ENCODE measurements around the gene SLC45A2. TPM values are rescaled to one million over a fixed set of nuclear protein-coding genes. Genes with fewer than 3 reads are reported as not detected.
"Not testable (repeated sequence)": the region's sequence is repeated elsewhere in the genome, so short reads cannot be mapped to it uniquely, and the experiment has no call there.

Gene SLC45A2
- total RNA-seq, 1 donor from 2014 or later: not detected

DNA sequence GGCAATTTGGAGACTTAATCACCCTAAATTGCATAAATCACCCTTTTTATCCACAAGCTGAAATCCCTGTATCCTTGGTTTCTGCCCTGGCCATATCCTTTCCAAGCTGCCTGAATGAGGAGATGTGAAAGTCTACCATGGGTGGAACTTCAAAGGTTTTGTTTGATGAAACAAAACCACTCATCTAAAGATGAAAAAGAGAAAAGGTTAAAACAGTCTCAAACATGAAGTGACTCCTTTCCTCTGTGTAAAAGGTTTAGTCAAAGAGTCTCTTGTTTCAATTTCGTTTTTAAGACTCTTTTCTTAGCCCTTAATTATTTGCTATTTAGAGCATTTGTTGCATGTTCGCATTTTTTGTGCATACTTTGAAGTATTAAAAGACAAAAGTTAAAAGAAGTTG is 11.2 kb downstream of the SLC45A2 start:
- intact Hi-C loops (cut with micrococcal nuclease): loop anchor here (1.0 kb wide), 1 partner anchor 35 kb away; the partner anchor contains the start of gene AMACR

- intact Hi-C loops (cut with micrococcal nuclease): loop anchor here (1.0 to 2.0 kb wide), 4 partner anchors 35 to 534 kb away; partner anchors contain the start of gene TARS1
Observed at GRCh38 chr5:33969572-33970452, 14.7 kb downstream of the SLC45A2 start.

GRCh38 chr5:33968211-33969005 is 16.1 kb downstream of the SLC45A2 start:
- intact Hi-C loops (cut with micrococcal nuclease): loop anchor here (1.0 to 2.0 kb wide), 3 partner anchors 34 to 532 kb away; no protein-coding TSS in a partner anchor

- intact Hi-C loops (cut with micrococcal nuclease): no loop called here
Observed at GRCh38 chr5:33966805-33967204, 17.7 kb downstream of the SLC45A2 start.

DNA sequence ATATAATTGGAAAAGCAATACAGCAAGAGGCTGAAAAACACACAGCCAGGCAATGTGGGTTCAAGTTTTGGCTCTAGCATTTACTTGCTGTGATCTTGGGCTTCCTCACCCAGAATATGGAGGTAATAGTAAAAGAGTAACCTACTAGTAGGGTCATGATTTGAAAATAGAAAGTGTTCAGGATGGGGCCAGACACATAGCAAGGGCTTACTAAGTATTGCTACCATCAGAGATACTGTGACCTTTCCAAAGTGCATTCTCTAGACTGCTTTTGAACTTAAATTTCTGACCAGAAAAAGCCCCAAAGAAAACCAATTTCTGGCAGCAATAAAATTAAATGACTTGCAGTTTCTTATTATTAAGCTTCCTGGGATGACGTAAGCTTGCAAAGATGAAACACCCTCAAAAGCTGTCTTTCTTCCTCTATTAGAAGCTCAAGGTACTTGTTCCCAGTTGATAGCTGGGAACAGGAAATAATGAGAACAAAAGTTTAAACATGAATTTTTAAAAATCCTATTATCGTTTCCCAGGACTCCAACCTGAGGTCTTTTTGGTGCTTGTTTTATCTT is 20.3 kb downstream of the SLC45A2 start:
- intact Hi-C loops (cut with micrococcal nuclease): no loop called here

- intact Hi-C loops (cut with micrococcal nuclease): no loop called here
Observed at GRCh38 chr5:33958176-33958575, 26.3 kb downstream of the SLC45A2 start.

DNA sequence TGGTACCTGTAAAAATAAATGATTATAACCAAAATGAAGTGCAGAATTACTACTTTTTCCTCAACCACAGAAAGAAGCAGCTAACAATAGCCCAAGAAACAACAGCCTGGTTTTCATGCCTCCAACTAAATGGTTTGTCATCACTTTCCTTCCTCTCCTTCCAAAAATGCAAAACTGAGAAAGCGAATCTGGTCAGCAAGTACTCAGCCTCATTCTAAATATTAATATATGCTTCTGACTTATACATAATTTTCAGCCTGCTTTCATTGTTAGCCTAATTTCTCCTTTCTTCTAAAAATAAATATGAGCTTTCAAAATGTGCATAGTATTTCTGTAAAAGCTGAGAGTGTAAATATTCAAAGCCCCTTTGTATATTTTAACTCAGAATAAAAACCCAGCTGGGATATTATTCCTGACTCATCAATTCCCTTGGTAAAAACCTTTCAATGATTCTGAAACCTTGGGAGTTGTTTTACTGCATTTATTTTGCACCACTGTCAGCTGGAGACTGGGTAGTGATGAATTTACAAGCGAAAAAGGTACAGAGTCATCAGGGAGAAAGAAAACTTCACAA is 26.8 kb downstream of the SLC45A2 start:
- intact Hi-C loops (cut with micrococcal nuclease): no loop called here

- intact Hi-C loops (cut with micrococcal nuclease): not testable (repeated sequence)
Observed at GRCh38 chr5:33952175-33952574, 32.3 kb downstream of the SLC45A2 start.

DNA sequence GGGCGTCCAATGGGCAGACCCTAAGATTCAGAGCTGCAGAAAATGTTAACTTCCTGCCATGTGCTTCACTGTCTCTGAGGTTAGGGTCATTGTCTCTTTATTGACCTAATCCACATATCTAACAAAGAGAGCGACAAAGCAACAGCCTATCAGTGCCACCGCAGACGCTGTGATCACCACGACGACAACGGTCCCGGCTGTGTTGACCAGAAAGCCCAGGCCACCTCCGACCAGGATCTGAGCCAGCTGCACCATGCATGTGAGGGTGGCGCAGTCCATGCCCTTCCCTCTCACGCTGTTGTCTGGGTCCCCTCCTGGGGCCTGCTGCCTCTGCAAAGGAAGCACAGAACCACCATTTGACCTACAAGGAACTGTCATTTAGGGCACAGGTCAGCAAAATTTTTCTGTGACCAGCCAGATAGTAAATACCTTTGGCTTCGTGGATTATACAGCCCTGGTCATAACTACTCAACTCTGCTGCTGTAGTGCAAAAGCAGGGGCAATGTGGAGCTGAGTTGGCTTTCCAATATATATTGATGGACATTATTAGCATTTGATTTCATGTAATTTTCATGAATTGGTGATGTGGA is 39.9 kb downstream of the SLC45A2 start:
- intact Hi-C loops (cut with micrococcal nuclease): no loop called here

- intact Hi-C loops (cut with micrococcal nuclease): no loop called here
Observed at GRCh38 chr5:33941090-33941489, 43.4 kb downstream of the SLC45A2 start.

DNA sequence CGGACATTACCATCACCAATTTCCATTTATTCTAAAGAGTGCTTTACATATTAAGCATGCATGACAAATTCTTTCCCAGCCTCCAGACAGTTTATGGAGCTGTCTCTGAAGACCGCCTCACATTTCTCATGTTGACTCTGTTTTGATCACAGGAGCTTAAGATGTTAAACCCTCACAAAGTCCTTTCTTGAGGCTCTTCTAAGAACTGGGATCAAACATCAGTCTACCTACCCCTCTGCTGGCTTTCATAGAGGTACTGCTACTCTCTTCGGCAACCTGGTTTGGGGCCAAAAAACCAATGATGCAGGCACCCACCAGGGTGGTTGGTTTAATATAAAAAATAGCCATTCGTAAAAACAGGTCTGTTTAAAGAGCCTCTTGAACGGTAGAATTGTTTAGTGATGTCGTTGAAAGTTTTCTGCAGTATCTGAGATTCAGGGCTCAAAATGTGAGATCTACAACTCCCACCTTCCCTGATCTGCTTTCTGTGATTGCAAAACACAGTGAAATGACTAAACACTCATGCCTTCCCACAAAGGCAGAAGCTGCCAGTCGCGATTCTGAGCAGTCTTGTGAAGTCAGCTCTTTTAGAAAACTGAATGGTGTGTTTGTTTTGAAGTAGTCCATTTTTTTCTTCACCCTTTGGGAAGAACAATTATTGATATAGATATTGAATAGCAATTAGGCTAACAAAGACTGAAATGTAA is 44.8 kb downstream of the SLC45A2 start:
- intact Hi-C loops (cut with micrococcal nuclease): loop anchor here (10.0 kb wide), 2 partner anchors 115 to 1225 kb away; partner anchors contain the start of gene NPR3

GRCh38 chr5:33938881-33939280 is 45.6 kb downstream of the SLC45A2 start:
- intact Hi-C loops (cut with micrococcal nuclease): loop anchor here (10.0 kb wide), 2 partner anchors 114 to 1224 kb away; partner anchors contain the start of gene NPR3

- intact Hi-C loops (cut with micrococcal nuclease): loop anchor here (10.0 kb wide), 2 partner anchors 114 to 1224 kb away; partner anchors contain the start of gene NPR3
Observed at GRCh38 chr5:33938507-33938796, 46.0 kb downstream of the SLC45A2 start.

GRCh38 chr5:33937707-33938506 is 46.6 kb downstream of the SLC45A2 start:
- intact Hi-C loops (cut with micrococcal nuclease): loop anchor here (10.0 kb wide), 2 partner anchors 113 to 1223 kb away; partner anchors contain the start of gene NPR3

DNA sequence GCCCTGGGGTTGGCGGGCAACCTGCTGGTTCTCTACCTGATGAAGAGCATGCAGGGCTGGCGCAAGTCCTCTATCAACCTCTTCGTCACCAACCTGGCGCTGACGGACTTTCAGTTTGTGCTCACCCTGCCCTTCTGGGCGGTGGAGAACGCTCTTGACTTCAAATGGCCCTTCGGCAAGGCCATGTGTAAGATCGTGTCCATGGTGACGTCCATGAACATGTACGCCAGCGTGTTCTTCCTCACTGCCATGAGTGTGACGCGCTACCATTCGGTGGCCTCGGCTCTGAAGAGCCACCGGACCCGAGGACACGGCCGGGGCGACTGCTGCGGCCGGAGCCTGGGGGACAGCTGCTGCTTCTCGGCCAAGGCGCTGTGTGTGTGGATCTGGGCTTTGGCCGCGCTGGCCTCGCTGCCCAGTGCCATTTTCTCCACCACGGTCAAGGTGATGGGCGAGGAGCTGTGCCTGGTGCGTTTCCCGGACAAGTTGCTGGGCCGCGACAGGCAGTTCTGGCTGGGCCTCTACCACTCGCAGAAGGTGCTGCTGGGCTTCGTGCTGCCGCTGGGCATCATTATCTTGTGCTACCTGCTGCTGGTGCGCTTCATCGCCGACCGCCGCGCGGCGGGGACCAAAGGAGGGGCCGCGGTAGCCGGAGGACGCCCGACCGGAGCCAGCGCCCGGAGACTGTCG is 47.3 kb downstream of the SLC45A2 start:
- intact Hi-C loops (cut with micrococcal nuclease): loop anchor here (10.0 kb wide), 2 partner anchors 112 to 1222 kb away; partner anchors contain the start of gene NPR3

GRCh38 chr5:33936381-33937016 is 48.0 kb downstream of the SLC45A2 start, which contains the start of gene RXFP3:
Gene RXFP3 (plus strand): TSS chr5:33936386. CDS start chr5:33936741, 355 bp downstream.
- intact Hi-C loops (cut with micrococcal nuclease): loop anchor here (10.0 kb wide), 2 partner anchors 112 to 1222 kb away; partner anchors contain the start of gene NPR3

DNA sequence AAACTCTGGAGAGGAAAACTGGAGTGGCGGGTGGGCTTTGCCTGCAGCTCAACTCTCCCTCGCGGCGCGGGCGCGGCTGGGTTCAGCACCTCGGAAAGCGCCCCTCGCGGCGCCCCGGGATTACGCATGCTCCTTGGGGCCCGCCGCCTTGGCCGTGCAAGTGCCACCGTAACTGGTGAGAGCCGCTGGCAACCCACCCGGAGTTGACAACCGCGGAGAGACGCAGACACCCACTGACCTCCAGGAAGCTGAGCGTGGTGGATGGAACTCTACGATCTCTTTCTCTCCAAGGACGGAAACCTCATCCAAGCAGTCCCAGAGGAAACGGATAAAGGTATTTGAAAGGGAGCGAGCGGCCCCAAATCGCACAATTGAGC is 48.5 kb downstream of the SLC45A2 start:
- intact Hi-C loops (cut with micrococcal nuclease): loop anchor here (10.0 kb wide), 2 partner anchors 111 to 1221 kb away; partner anchors contain the start of gene NPR3

DNA sequence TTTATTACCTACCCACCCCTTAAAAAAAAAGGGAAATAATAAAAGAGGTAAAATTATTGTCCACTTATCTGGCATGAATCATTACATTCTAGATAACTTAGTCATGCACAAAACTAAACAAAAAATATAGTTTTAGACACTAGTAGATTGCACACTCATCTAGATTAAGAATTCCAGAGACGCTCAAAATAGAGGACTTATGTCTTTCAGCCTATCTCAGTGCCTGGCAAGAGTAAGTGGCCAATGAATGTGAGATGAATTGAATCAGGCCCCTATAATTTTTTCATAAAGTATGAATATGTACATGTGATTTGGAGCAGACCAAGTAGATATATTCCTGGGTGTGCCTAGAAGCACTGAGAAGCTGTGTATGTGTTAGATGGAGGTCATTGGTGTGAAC is 50.3 kb downstream of the SLC45A2 start:
- intact Hi-C loops (cut with micrococcal nuclease): loop anchor here (1.0 to 10.0 kb wide), 7 partner anchors 35 to 1219 kb away; partner anchors contain the start of genes AMACR, NPR3 and TARS1
